B cell (primary cell): ENCODE measurements around the gene AMPD2.
"Not testable (repeated sequence)": the region's sequence is repeated elsewhere in the genome, so short reads cannot be mapped to it uniquely, and the experiment has no call there.

Experiments used
- CTCF ChIP-seq: fragments of 200-600 bp; IDR thresholded peaks from one replicate; pipeline ENCODE4 v1.8.0; 2022; ENCODE audit warnings: antibody characterized with exemption, mild to moderate bottlenecking
- EZH2 ChIP-seq: IDR thresholded peaks from 2 replicates; pipeline ENCODE4 v1.6.1; 2012; ENCODE audit warnings: borderline replicate concordance, low read depth, mild to moderate bottlenecking, moderate library complexity, low read length; ENCODE audit not compliant: insufficient read depth, poor library complexity, severe bottlenecking

GRCh38 chr1:109660691-109661026 lies 41.0 kb downstream of the AMPD2 start:
- TF ChIP-seq CTCF, EZH2: not testable (repeated sequence)
